ENCODE measurements around the gene DRGX.

- TF ChIP-seq, protein P1, sequence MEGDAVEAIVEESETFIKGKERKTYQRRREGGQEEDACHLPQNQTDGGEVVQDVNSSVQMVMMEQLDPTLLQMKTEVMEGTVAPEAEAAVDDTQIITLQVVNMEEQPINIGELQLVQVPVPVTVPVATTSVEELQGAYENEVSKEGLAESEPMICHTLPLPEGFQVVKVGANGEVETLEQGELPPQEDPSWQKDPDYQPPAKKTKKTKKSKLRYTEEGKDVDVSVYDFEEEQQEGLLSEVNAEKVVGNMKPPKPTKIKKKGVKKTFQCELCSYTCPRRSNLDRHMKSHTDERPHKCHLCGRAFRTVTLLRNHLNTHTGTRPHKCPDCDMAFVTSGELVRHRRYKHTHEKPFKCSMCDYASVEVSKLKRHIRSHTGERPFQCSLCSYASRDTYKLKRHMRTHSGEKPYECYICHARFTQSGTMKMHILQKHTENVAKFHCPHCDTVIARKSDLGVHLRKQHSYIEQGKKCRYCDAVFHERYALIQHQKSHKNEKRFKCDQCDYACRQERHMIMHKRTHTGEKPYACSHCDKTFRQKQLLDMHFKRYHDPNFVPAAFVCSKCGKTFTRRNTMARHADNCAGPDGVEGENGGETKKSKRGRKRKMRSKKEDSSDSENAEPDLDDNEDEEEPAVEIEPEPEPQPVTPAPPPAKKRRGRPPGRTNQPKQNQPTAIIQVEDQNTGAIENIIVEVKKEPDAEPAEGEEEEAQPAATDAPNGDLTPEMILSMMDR (IDR thresholded peaks at IDR 0.05) = no peak
- no peak for TF ChIP-seq POLR2AphosphoS5 (IDR thresholded peaks at IDR 0.05)
- TF ChIP-seq POLR2A (IDR thresholded peaks at IDR 0.05) = no peak
- no peak for TF ChIP-seq EP300 (IDR thresholded peaks at IDR 0.05)
Observed at GRCh38 chr10:49418053-49418326, 22.1 kb upstream of the DRGX start.
